IMR-90 (cell line): Measurements from ENCODE around the gene NOL9. TPM values are rescaled to one million over a fixed set of nuclear protein-coding genes. Genes with fewer than 3 reads are reported as not detected.

Experiments
- ATAC-seq: fragments of 200-7000 bp; cut with Tn5 transposase; 2 replicates; pipeline ENCODE4 v1.9.1; 2020; ENCODE audit warnings: low read depth, mild to moderate bottlenecking, moderate library complexity
- BruUV-seq: library from RNA; stranded (reverse); fragments of 400-500 nt; replicated peaks from 2 replicates; lab custom pipeline; 2021; lab: Mats Ljungman, UMichigan
- CTCF ChIA-PET: fragments of 300-600 bp; formaldehyde crosslinking; extraction: SDS; loops from one replicate; lab custom pipeline; 2021; ENCODE audit warnings: antibody characterized with exemption; lab: Yijun Ruan, JAX
- POLR2A ChIA-PET: fragments of 300-600 bp; sonication (Branson Sonifier 250); formaldehyde crosslinking; loops from one replicate; lab custom pipeline; 2022; ENCODE audit warnings: antibody characterized with exemption; ENCODE audit not compliant: unreplicated experiment; lab: Charles Lee
- DNase-seq: peaks from one replicate; pipeline ENCODE4 v3.0.0; 2013
- H2AFZ ChIP-seq: replicated peaks from 2 replicates; pipeline ENCODE3; 2013; ENCODE audit warnings: low read length, mild to moderate bottlenecking; ENCODE audit not compliant: poor library complexity
- H2AK5ac ChIP-seq: 2 replicates; pipeline ENCODE4 v1.6.1; 2013; ENCODE audit warnings: low read depth, low read length, inconsistent platforms
- H2AK9ac ChIP-seq: replicated peaks from 2 replicates; pipeline ENCODE3; 2013; ENCODE audit warnings: mild to moderate bottlenecking, low read depth, low read length, moderate library complexity; ENCODE audit not compliant: poor library complexity
- H2BK120ac ChIP-seq: 2 replicates; pipeline ENCODE4 v1.6.1; 2013; ENCODE audit warnings: low read depth, low read length, inconsistent platforms
- H2BK15ac ChIP-seq: 3 replicates; pipeline ENCODE4 v1.6.1; 2013; ENCODE audit warnings: low read depth, low read length, inconsistent platforms
- H2BK20ac ChIP-seq: 2 replicates; pipeline ENCODE4 v1.6.1; 2013; ENCODE audit warnings: low read depth, mild to moderate bottlenecking, inconsistent platforms, low read length, moderate library complexity
- H2BK5ac ChIP-seq: 2 replicates; pipeline ENCODE4 v1.6.1; 2013; ENCODE audit warnings: mild to moderate bottlenecking, low read depth, low read length, inconsistent platforms; ENCODE audit not compliant: poor library complexity, severe bottlenecking
- H3K14ac ChIP-seq: replicated peaks from 2 replicates; pipeline ENCODE4 v1.6.1; 2013; ENCODE audit warnings: low read depth, low read length, inconsistent platforms
- H3K18ac ChIP-seq: 2 replicates; pipeline ENCODE4 v1.6.1; 2013; ENCODE audit warnings: low read depth, low read length, control low read depth
- H3K23ac ChIP-seq: 2 replicates; pipeline ENCODE4 v1.6.1; 2013; ENCODE audit warnings: low read depth, low read length, inconsistent platforms
- H3K27ac ChIP-seq: 2 replicates; pipeline ENCODE4 v1.5.1; 2013; ENCODE audit warnings: mild to moderate bottlenecking, control low read depth, low read length; ENCODE audit not compliant: insufficient read depth
- H3K27me3 ChIP-seq: 2 replicates; pipeline ENCODE4 v1.6.1; 2013; ENCODE audit warnings: low read length; ENCODE audit not compliant: control insufficient read depth, insufficient read depth
- H3K36me3 ChIP-seq: 2 replicates; pipeline ENCODE4 v1.6.1; 2013; ENCODE audit warnings: low read length, mixed read lengths; ENCODE audit not compliant: control insufficient read depth, insufficient read depth
- H3K4ac ChIP-seq: 2 replicates; pipeline ENCODE4 v1.6.1; 2013; ENCODE audit warnings: low read depth, low read length, inconsistent platforms
- H3K4me1 ChIP-seq: 2 replicates; pipeline ENCODE4 v1.6.1; 2013; ENCODE audit warnings: low read length, mixed read lengths; ENCODE audit not compliant: control insufficient read depth, insufficient read depth
- H3K4me2 ChIP-seq: 2 replicates; pipeline ENCODE4 v1.6.1; 2013; ENCODE audit warnings: low read depth, mild to moderate bottlenecking, control low read depth, low read length, moderate library complexity
- H3K4me3 ChIP-seq: 2 replicates; pipeline ENCODE4 v1.5.1; 2013; ENCODE audit warnings: low read depth, mild to moderate bottlenecking, control low read depth, low read length, moderate library complexity; ENCODE audit not compliant: insufficient read depth
- H3K56ac ChIP-seq: 2 replicates; pipeline ENCODE4 v1.6.1; 2013; ENCODE audit warnings: low read length, inconsistent platforms; ENCODE audit not compliant: insufficient read depth; ENCODE audit errors: extremely low read depth
- H3K79me1 ChIP-seq, 2 experiments: 2 replicates each; pipeline ENCODE4 v1.6.1; 2013; ENCODE audit warnings: low read length in 2 of 2, inconsistent platforms in 1 of 2, low read depth in 1 of 2
- H3K9ac ChIP-seq: 2 replicates; pipeline ENCODE4 v1.6.1; 2013; ENCODE audit warnings: low read depth, low read length, control low read depth
- H3K9me1 ChIP-seq: 2 replicates; pipeline ENCODE4 v1.6.1; 2013; ENCODE audit warnings: low read length, inconsistent platforms; ENCODE audit not compliant: insufficient read depth
- H3K9me3 ChIP-seq: 2 replicates; pipeline ENCODE4 v1.6.1; 2013; ENCODE audit warnings: low read length; ENCODE audit not compliant: control insufficient read depth, insufficient read depth
- H4K20me1 ChIP-seq: 2 replicates; pipeline ENCODE4 v1.6.1; 2013; ENCODE audit warnings: low read length, inconsistent platforms; ENCODE audit not compliant: insufficient read depth
- H4K5ac ChIP-seq: 2 replicates; pipeline ENCODE4 v1.6.1; 2013; ENCODE audit warnings: mild to moderate bottlenecking, low read depth, low read length, control low read depth
- H4K8ac ChIP-seq, 2 experiments: 2 replicates each; pipeline ENCODE4 v1.6.1; 2013; ENCODE audit warnings: low read depth in 2 of 2, low read length in 2 of 2, control low read depth in 1 of 2, inconsistent platforms in 1 of 2
- H4K91ac ChIP-seq: 2 replicates; pipeline ENCODE4 v1.6.1; 2013; ENCODE audit warnings: low read depth, low read length, inconsistent platforms; ENCODE audit not compliant: insufficient read depth
- CTCF ChIP-seq: conservative IDR thresholded peaks from 2 replicates; pipeline ENCODE4 v1.5.1; 2012; ENCODE audit warnings: mild to moderate bottlenecking, low read depth, low read length, improper control_type of control experiment
- ELK1 ChIP-seq: fragments of 150-350 bp; IDR thresholded peaks from 2 replicates; pipeline ENCODE4 v1.6.1; 2016; ENCODE audit warnings: low read depth, mild to moderate bottlenecking, low read length, moderate library complexity, borderline replicate concordance
- FOS ChIP-seq: fragments of 150-350 bp; IDR thresholded peaks from 2 replicates; pipeline ENCODE4 v1.6.1; 2016; ENCODE audit warnings: low read depth, low read length
- NFE2L2 ChIP-seq: fragments of 150-350 bp; IDR thresholded peaks from 2 replicates; pipeline ENCODE4 v1.6.1; 2016; ENCODE audit warnings: low read depth, mild to moderate bottlenecking, low read length
- RFX5 ChIP-seq: IDR thresholded peaks from 2 replicates; pipeline ENCODE4 v1.8.0; 2012; ENCODE audit warnings: low read depth, mild to moderate bottlenecking, low read length, moderate library complexity
- SMC3 ChIP-seq: fragments of 150-350 bp; IDR thresholded peaks from 2 replicates; pipeline ENCODE4 v1.6.1; 2016; ENCODE audit warnings: low read depth, mild to moderate bottlenecking, antibody characterized with exemption, low read length, moderate library complexity
- USF2 ChIP-seq: fragments of 150-350 bp; IDR thresholded peaks from 2 replicates; pipeline ENCODE4 v1.6.1; 2017; ENCODE audit warnings: mild to moderate bottlenecking, antibody characterized with exemption, low read length, low read depth
- WGBS, 2 experiments: methylation state at CpG; one replicate each; pipeline versions ENCODE4 v1.1.5 to v1.1.7; 2013; ENCODE audit warnings: missing lambda C conversion rate in 2 of 2; ENCODE audit not compliant: insufficient read length in 1 of 2; ENCODE audit errors: extremely low coverage in 2 of 2; 5-methylcytosine and 5-hydroxymethylcytosine counted together
- dilution Hi-C: fragments of 300-500 bp; cut with HindIII; formaldehyde crosslinking; loops from one replicate; pipeline ENCODE4 v1.14.3; 2018; ENCODE audit warnings: low sequenced_read_pairs; ENCODE audit not compliant: unreplicated experiment
- in situ Hi-C: fragments of 300-500 bp; cut with MboI; formaldehyde crosslinking; loops from 3 replicates; pipeline ENCODE4 v1.14.3; 2019; ENCODE audit warnings: low sequenced_read_pairs, inconsistent platforms, mixed read lengths
- intact Hi-C: fragments of 100-400 bp; cut with micrococcal nuclease; formaldehyde crosslinking; loops from 2 replicates; pipeline ENCODE4 v1.10.0; 2022
- polyA plus RNA-seq, 3 experiments: library from polyadenylated mRNA; depleted of rRNA; stranded (reverse); fragments of >200 nt; gene quantifications; 2 replicates each; pipeline ENCODE4 v1.2.3, GENCODE V29; 2012; ENCODE audit warnings: low replicate concordance in 1 of 3
- total RNA-seq: library from RNA; depleted of rRNA; stranded (reverse); fragments of >200 nt; gene quantifications from 2 replicates; pipeline ENCODE4 v1.2.3, GENCODE V29; 2012

The NOL9 gene
- total and polyA plus RNA-seq, 2 of the 4 experiments (the other 2 are of a cell fraction): 13.0 to 19.2 TPM

- no TSS peak for BruUV-seq
- ATAC-seq: no peak; the same call in 1 of the 2 replicates
- Histone ChIP-seq H3K9me1 (no peaks in the 10 kb centered on the region), H2BK5ac (no peak overlapping the region), H2BK20ac (no peak overlapping the region), H3K23ac (no peak overlapping the region), H2BK15ac (no peak overlapping the region), H4K8ac (no peak overlapping the region), H3K79me1 (no peaks in the 10 kb centered on the region; a peak in 1 of 4 replicates), H4K20me1 (peaks cover 7% of the 10 kb centered on the region), H3K14ac (no peak overlapping the region), H3K4me3 (no peak overlapping the region), H3K56ac (no peak overlapping the region), H2AFZ (no peak overlapping the region), H3K4me2 (no peak overlapping the region), H3K18ac (no peak overlapping the region), H4K5ac (no peak overlapping the region), H3K27me3 (no peaks in the 10 kb centered on the region), H3K4ac (no peak overlapping the region), H2BK120ac (no peak overlapping the region), H2AK5ac (no peak overlapping the region), H3K9me3 (no peaks in the 10 kb centered on the region), H3K27ac (no peak overlapping the region), H2AK9ac (no peak overlapping the region), H4K91ac (no peak overlapping the region), H3K9ac (no peak overlapping the region), H3K4me1 (no peaks in the 10 kb centered on the region), H3K36me3 (peaks cover 14% of the 10 kb centered on the region)
- TF ChIP-seq CTCF: no peak
- no peak for TF ChIP-seq FOS
- no peak for TF ChIP-seq USF2
- no peak for TF ChIP-seq ELK1
- no peak for TF ChIP-seq NFE2L2
- no peak for TF ChIP-seq RFX5
- no peak for TF ChIP-seq SMC3
- intact Hi-C loops (no loop called here), dilution Hi-C loops (no loop called here), in situ Hi-C loops (no loop called here)
- ChIA-PET CTCF (no interaction called here), POLR2A (no interaction called here)
- WGBS, 2 experiments: 68% methylated on average over 7 of the region's 24 CpGs; no CpG with 5 or more reads in 1 of the 2 experiments
- no peak for DNase-seq
Measured at GRCh38 chr1:6477039-6477820, 77.1 kb downstream of the NOL9 start.
